Measurements from ENCODE around the gene CACNA2D4. TPM values are rescaled to one million over a fixed set of nuclear protein-coding genes. Genes with fewer than 3 reads are reported as not detected.
"Not testable (repeated sequence)": the region's sequence is repeated elsewhere in the genome, so short reads cannot be mapped to it uniquely, and the experiment has no call there.

CACNA2D4 gene
- total and polyA plus RNA-seq, 8 donors, result 0.60 to 3.1 (median 2.0) TPM

- Histone ChIP-seq H3K4me1 (no peaks in the 10 kb centered on the region), H3K9me3 (no peaks in the 10 kb centered on the region), H3K36me3 (no peaks in the 10 kb centered on the region), H3K4me3 (no peak within 1 kb of the TSS), H3K27ac (no peak within 1 kb of the TSS), H3K27me3 (no peaks in the 10 kb centered on the region)
- WGBS, 2 donors, result 14 to 16% methylated on average over 25 to 34 of the region's 34 CpGs
- FAIRE-seq (no peak), ATAC-seq (no peak), DNase-seq (no peak)
- TF ChIP-seq CTCF (IDR thresholded peaks at IDR 0.05), result no peak
- intact Hi-C loops (cut with DNase I), result no loop called here
Observed at GRCh38 chr12:1820191-1820895, 98.1 kb downstream of the CACNA2D4 start, which contains the start of gene LRTM2. Gene LRTM2 (plus strand): TSS chr12:1820565. CDS start chr12:1828149, 7,584 bp downstream.

- DNase-seq, result no peak
- Histone ChIP-seq H3K27me3 (no peaks in the 10 kb centered on the region), H3K36me3 (no peaks in the 10 kb centered on the region), H3K4me1 (no peaks in the 10 kb centered on the region), H3K27ac (no peak overlapping the region), H3K4me3 (no peak overlapping the region), H3K9me3 (no peaks in the 10 kb centered on the region)
- no peak for TF ChIP-seq CTCF (IDR thresholded peaks at IDR 0.05)
- no peak for ATAC-seq
- intact Hi-C loops (cut with DNase I), result no loop called here
- FAIRE-seq, result no peak
- 29 to 39% methylated on average over 6 of the region's 6 CpGs for WGBS, 2 donors
Observed at GRCh38 chr12:1819571-1819970, 98.9 kb downstream of the CACNA2D4 start.

- H3K9me3 ChIP-seq, result no peaks in the 10 kb centered on the region
Observed at GRCh38 chr12:1819050-1819449, 99.4 kb downstream of the CACNA2D4 start.

GRCh38 chr12:1817928-1818327 lies 100.5 kb downstream of the CACNA2D4 start:
- H3K4me3 ChIP-seq; H3K27ac ChIP-seq; DNase-seq; H3K36me3 ChIP-seq; FAIRE-seq; H3K4me1 ChIP-seq; ATAC-seq; H3K27me3 ChIP-seq; H3K9me3 ChIP-seq; intact Hi-C loops (cut with DNase I): not testable (repeated sequence)
- WGBS, 2 donors, result 84 to 92% methylated on average over 18 to 28 of the region's 28 CpGs

More at GRCh38 chr12:1819050-1819449, 99.4 kb downstream of the CACNA2D4 start:
- Histone ChIP-seq H3K27ac (no peak overlapping the region), H3K4me3 (no peak overlapping the region), H3K27me3 (no peaks in the 10 kb centered on the region), H3K4me1 (no peaks in the 10 kb centered on the region), H3K36me3 (no peaks in the 10 kb centered on the region)
- no peak for DNase-seq
- TF ChIP-seq CTCF (IDR thresholded peaks at IDR 0.05), result no peak
- 40 to 60% methylated on average over 9 of the region's 9 CpGs for WGBS, 2 donors
- FAIRE-seq, result no peak
- intact Hi-C loops (cut with DNase I), result no loop called here
- no peak for ATAC-seq

DNA sequence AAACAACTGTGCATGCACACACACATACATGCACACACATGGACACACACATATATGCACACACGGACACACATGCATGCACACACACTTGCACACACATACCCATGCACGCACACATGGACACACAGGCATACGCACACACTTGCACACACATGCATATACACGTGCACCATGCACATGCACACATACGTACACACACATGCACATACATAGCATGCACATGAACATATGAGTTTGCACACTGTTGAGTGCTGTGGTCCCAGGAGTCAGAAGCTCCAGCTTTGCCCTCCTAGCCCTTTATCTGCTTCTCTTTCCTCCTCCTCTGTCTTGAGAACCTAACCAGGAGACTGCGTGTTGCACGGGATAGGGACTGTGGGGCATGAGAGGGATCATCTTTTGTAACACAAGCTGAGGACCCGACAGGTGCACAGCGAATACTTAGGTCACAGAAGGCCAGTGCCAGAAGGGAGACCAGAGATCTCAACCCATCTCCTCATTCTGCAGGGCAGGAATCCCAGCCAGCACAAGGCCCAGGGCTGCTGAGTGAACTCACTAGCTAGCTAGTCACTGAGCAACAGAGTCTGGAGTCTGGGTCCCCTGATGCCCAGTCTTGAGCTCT lies 101.6 kb downstream of the CACNA2D4 start:
- FAIRE-seq (no peak), DNase-seq (no peak), ATAC-seq (no peak)
- Histone ChIP-seq H3K4me1 (no peaks in the 10 kb centered on the region), H3K9me3 (no peaks in the 10 kb centered on the region), H3K36me3 (no peaks in the 10 kb centered on the region), H3K4me3 (no peak overlapping the region), H3K27ac (no peak overlapping the region), H3K27me3 (no peaks in the 10 kb centered on the region)
- WGBS, 2 donors, result 78 to 91% methylated on average over 9 of the region's 9 CpGs
- no peak for TF ChIP-seq CTCF (IDR thresholded peaks at IDR 0.05)
- intact Hi-C loops (cut with DNase I), result no loop called here
